ENCODE data around the gene HPGD.

The HPGD gene

DNA sequence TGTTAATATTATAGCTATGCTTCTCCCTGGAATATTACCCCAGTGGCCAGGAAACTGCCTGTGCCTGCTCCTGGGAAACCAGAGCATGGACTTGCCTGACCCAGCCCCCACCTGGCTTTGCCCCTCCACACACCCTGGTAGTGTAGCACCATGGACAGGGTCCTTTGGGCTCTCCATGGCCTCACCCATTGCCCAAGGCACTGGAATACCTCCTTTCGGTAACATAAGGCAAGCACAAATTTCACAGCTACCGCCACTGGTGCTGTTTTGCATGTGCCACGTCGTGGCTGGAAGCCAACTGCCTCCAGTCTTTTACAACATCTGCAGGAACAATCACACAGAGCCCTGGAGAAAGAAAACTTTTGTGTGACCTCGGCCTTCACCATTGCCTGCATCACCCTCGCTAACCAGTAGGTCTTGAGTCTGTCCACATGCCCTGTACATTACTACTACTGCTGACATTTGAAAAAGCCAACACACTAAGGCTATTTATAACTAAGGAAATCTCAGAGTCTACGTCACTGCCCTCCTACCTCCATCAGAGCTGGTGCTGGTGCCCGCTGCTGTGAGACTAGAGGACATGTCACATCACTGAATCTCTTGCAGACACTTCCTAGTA is 47.7 kb downstream of the HPGD start:
- DNase-seq, result no peak
- Histone ChIP-seq H4K20me1 (ENCODE audit: insufficient read depth, low read length) (no peaks in the 10 kb centered on the region), H3K27ac (ENCODE audit: low read length) (no peak overlapping the region), H3F3A (ENCODE audit: insufficient read depth, low read length) (no peaks in the 10 kb centered on the region), H3K27me3 (replicated peaks; ENCODE audit: insufficient read depth, low read length) (no peaks in the 10 kb centered on the region), H2AFZ (ENCODE audit: low read length) (no peak overlapping the region), H3K4me3 (ENCODE audit: low read length) (no peak overlapping the region), H3K79me2 (ENCODE audit: low read length) (no peaks in the 10 kb centered on the region), H3K9me3 (replicated peaks; ENCODE audit: insufficient read depth, low read length) (no peaks in the 10 kb centered on the region), H3K9ac (ENCODE audit: low read length) (no peak overlapping the region), H3K36me3 (replicated peaks; ENCODE audit: insufficient read depth, low read length) (no peaks in the 10 kb centered on the region), H3K9me2 (replicated peaks; ENCODE audit: insufficient read depth, low read length) (no peaks in the 10 kb centered on the region), H3K4me2 (ENCODE audit: low read depth, low read length) (no peak overlapping the region), H3K4me1 (ENCODE audit: low read length) (no peaks in the 10 kb centered on the region)
- TF ChIP-seq EZH2phosphoT487 (IDR thresholded peaks at IDR 0.05; ENCODE audit: low read length) (no peak), EZH2 (optimal IDR thresholded peaks at IDR 0.05; ENCODE audit: low read depth, low read length) (no peak)
- TF ChIP-seq, protein P1, sequence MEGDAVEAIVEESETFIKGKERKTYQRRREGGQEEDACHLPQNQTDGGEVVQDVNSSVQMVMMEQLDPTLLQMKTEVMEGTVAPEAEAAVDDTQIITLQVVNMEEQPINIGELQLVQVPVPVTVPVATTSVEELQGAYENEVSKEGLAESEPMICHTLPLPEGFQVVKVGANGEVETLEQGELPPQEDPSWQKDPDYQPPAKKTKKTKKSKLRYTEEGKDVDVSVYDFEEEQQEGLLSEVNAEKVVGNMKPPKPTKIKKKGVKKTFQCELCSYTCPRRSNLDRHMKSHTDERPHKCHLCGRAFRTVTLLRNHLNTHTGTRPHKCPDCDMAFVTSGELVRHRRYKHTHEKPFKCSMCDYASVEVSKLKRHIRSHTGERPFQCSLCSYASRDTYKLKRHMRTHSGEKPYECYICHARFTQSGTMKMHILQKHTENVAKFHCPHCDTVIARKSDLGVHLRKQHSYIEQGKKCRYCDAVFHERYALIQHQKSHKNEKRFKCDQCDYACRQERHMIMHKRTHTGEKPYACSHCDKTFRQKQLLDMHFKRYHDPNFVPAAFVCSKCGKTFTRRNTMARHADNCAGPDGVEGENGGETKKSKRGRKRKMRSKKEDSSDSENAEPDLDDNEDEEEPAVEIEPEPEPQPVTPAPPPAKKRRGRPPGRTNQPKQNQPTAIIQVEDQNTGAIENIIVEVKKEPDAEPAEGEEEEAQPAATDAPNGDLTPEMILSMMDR (IDR thresholded peaks at IDR 0.05; ENCODE audit: low read length), result no peak

DNA sequence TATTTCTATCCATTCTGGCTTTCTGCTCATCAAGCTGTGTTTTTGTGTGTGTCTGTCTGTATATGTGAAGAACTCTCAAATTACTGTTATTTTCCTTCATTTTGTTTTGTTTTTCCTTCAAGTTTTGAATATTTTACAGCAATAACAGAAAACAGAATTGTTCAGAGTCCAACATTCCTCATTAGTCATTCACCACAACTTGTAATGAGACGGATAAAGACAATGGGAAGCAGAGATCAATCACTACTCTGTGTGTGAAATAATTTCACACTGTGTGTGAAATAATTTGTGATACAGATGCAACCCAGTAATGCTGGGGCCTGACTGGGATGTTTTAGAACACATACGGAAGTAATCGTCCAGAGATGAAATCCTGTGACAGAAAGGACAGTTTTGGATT is 55.2 kb downstream of the HPGD start:
- TF ChIP-seq, protein P1 (IDR thresholded peaks at IDR 0.05; ENCODE audit: low read length), result no peak
- no peak for TF ChIP-seq EZH2 (optimal IDR thresholded peaks at IDR 0.05; ENCODE audit: low read depth, low read length)
- no peak for TF ChIP-seq EZH2phosphoT487 (IDR thresholded peaks at IDR 0.05; ENCODE audit: low read length)
- Histone ChIP-seq H3K79me2 (ENCODE audit: low read length) (no peaks in the 10 kb centered on the region), H3F3A (ENCODE audit: insufficient read depth, low read length) (no peaks in the 10 kb centered on the region), H3K4me2 (ENCODE audit: low read depth, low read length) (no peak overlapping the region), H3K9me3 (replicated peaks; ENCODE audit: insufficient read depth, low read length) (no peaks in the 10 kb centered on the region), H2AFZ (ENCODE audit: low read length) (no peak overlapping the region), H3K9me2 (replicated peaks; ENCODE audit: insufficient read depth, low read length) (no peaks in the 10 kb centered on the region), H3K36me3 (replicated peaks; ENCODE audit: insufficient read depth, low read length) (no peaks in the 10 kb centered on the region), H3K4me1 (ENCODE audit: low read length) (no peaks in the 10 kb centered on the region), H4K20me1 (ENCODE audit: insufficient read depth, low read length) (no peaks in the 10 kb centered on the region), H3K9ac (ENCODE audit: low read length) (no peak overlapping the region), H3K27ac (ENCODE audit: low read length) (no peak overlapping the region), H3K4me3 (ENCODE audit: low read length) (no peak overlapping the region), H3K27me3 (replicated peaks; ENCODE audit: insufficient read depth, low read length) (no peaks in the 10 kb centered on the region)
- no peak for DNase-seq

DNA sequence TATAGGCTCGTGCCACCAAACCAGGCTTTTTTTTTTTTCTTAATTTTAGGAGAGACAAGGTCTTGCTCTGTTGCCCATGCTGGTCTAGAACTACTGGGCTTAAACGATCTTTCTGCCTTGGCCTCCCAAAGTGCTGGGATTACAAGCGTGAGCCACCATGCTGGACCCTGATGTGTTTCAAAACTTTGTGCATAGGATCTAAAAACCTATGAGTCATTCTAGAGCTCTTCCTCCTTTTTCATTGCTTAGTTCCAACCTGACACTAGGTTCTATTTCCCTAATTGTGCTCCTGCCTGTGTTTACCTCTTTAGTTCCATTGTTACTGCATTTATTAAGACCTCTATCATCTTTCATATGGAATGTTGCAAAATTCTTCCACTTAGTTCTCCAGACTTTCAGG is 57.3 kb downstream of the HPGD start:
- no peak overlapping the region for H3K4me3 ChIP-seq (ENCODE audit: low read length)
- H3K27ac ChIP-seq (ENCODE audit: low read length), result no peak overlapping the region
- H3K4me1 ChIP-seq (ENCODE audit: low read length), result no peaks in the 10 kb centered on the region
- no peaks in the 10 kb centered on the region for H3K9me3 ChIP-seq (replicated peaks; ENCODE audit: insufficient read depth, low read length)
- H2AFZ ChIP-seq (ENCODE audit: low read length), result no peak overlapping the region
- no peaks in the 10 kb centered on the region for H4K20me1 ChIP-seq (ENCODE audit: insufficient read depth, low read length)
- H3K9ac ChIP-seq (ENCODE audit: low read length), result no peak overlapping the region
- H3K36me3 ChIP-seq (replicated peaks; ENCODE audit: insufficient read depth, low read length), result no peaks in the 10 kb centered on the region
- H3K27me3 ChIP-seq (replicated peaks; ENCODE audit: insufficient read depth, low read length), result no peaks in the 10 kb centered on the region
- no peaks in the 10 kb centered on the region for H3K79me2 ChIP-seq (ENCODE audit: low read length)
- no peak for TF ChIP-seq EZH2 (optimal IDR thresholded peaks at IDR 0.05; ENCODE audit: low read depth, low read length)
- no peak for TF ChIP-seq EZH2phosphoT487 (IDR thresholded peaks at IDR 0.05; ENCODE audit: low read length)
- TF ChIP-seq, protein P1 (IDR thresholded peaks at IDR 0.05; ENCODE audit: low read length), result no peak
- H3K9me2 ChIP-seq (replicated peaks; ENCODE audit: insufficient read depth, low read length), result no peaks in the 10 kb centered on the region
- no peaks in the 10 kb centered on the region for H3F3A ChIP-seq (ENCODE audit: insufficient read depth, low read length)
- DNase-seq, result no peak
- no peak overlapping the region for H3K4me2 ChIP-seq (ENCODE audit: low read depth, low read length)
